DMS79 treated with DMSO at 0.1 percent for 48 hours (cell line): ENCODE measurements around the gene NFKB1.
A peak's percentile ranks its signal among the peaks of the same experiment; 100 is the strongest.
"Not testable (repeated sequence)": the region's sequence is repeated elsewhere in the genome, so short reads cannot be mapped to it uniquely, and the experiment has no call there.

Experiments used
- DNase-seq: peaks from one replicate; lab custom pipeline; 2025; lab: John Stamatoyannopoulos, UW

Gene NFKB1, protein sequence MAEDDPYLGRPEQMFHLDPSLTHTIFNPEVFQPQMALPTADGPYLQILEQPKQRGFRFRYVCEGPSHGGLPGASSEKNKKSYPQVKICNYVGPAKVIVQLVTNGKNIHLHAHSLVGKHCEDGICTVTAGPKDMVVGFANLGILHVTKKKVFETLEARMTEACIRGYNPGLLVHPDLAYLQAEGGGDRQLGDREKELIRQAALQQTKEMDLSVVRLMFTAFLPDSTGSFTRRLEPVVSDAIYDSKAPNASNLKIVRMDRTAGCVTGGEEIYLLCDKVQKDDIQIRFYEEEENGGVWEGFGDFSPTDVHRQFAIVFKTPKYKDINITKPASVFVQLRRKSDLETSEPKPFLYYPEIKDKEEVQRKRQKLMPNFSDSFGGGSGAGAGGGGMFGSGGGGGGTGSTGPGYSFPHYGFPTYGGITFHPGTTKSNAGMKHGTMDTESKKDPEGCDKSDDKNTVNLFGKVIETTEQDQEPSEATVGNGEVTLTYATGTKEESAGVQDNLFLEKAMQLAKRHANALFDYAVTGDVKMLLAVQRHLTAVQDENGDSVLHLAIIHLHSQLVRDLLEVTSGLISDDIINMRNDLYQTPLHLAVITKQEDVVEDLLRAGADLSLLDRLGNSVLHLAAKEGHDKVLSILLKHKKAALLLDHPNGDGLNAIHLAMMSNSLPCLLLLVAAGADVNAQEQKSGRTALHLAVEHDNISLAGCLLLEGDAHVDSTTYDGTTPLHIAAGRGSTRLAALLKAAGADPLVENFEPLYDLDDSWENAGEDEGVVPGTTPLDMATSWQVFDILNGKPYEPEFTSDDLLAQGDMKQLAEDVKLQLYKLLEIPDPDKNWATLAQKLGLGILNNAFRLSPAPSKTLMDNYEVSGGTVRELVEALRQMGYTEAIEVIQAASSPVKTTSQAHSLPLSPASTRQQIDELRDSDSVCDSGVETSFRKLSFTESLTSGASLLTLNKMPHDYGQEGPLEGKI

DNA sequence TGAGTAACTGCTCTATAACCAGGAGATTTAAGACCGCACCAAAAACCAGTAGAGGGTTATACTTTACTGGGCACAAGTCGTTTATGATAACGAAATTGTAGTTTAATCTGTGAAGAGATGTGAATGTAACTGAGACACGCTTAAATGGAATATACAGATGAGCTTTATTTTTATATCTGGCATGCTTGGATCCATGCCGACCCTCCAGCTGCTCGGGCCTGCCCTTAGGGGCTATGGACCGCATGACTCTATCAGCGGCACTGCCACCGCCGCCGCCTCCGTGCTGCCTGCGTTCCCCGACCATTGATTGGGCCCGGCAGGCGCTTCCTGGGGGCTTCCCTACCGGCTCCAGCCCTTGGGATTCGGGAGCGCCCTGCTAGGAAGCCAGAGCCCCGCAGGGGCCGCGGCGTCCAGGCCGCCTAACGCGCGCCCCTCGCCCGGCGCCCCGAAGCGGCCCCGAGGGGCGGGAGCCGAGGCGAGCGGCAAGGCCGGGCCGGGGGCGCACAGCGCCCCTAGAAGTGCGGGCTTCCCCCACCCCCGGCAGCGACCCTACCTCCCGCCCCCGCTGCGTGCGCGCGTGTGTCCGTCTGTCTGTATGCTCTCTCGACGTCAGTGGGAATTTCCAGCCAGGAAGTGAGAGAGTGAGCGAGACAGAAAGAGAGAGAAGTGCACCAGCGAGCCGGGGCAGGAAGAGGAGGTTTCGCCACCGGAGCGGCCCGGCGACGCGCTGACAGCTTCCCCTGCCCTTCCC is at the start of gene NFKB1:
TSS of gene NFKB1 (plus strand) at position 664 of the 751 bp plus-strand sequence. CDS start 24,160 bp downstream, outside the sequence.
- no peak for DNase-seq

DNA sequence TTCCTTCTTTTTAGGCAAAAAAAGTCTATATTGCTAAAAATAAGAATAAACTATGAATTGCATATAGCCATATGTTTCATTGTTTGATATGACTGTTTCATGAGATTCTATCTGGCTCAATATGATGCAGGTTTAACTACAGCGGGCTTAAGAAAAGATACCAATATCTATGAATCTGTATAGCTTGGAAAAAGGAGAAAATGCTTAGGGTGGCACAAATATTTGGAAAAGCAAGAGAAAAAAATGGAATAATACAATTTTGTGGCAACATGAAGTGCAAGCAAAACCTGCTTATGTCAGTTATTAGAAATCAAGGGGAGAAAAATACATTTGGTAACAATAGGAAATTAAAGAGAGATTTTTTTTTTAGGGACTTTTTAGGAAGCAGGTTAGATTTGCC is 48.3 kb upstream of the NFKB1 start:
- no peak for DNase-seq

DNA sequence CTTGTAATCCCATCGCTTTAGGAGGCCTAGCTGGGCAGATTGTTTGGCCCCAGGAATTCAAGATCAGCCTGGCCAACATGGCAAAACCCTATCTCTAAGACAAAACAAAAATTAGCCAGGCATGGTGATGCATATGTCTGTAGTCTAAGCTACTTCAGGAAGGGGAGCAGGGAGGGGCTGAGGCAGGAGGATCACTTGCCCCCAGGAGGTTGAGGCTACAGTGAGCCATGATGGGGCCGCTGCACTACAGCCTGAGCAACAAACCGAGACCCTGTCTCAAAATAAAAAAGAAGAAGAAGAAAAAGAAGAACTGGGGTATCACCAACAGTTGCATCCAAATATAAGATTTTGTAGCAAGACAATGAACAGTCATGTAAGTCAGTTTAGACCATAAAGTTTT is 47.3 kb upstream of the NFKB1 start:
- DNase-seq, result no peak

DNA sequence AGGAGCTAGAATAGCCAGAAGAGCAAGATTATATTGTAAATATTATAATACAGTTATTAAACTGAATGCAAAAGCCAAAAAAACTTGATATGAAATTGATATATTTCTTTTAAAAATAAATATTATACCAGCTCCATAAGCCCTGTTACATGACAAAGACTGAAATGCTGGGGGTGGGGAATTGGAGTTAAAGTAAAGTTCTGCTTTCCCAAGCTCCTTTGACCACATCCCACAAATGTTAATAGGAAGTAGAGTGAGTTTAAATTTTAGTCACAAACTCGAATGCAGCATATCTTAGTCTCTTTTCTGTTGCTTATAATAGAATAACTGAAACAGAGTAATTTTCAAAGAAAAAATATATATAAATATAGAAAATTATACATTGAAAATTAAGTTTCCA is 46.9 kb upstream of the NFKB1 start:
- DNase-seq, result no peak

DNA sequence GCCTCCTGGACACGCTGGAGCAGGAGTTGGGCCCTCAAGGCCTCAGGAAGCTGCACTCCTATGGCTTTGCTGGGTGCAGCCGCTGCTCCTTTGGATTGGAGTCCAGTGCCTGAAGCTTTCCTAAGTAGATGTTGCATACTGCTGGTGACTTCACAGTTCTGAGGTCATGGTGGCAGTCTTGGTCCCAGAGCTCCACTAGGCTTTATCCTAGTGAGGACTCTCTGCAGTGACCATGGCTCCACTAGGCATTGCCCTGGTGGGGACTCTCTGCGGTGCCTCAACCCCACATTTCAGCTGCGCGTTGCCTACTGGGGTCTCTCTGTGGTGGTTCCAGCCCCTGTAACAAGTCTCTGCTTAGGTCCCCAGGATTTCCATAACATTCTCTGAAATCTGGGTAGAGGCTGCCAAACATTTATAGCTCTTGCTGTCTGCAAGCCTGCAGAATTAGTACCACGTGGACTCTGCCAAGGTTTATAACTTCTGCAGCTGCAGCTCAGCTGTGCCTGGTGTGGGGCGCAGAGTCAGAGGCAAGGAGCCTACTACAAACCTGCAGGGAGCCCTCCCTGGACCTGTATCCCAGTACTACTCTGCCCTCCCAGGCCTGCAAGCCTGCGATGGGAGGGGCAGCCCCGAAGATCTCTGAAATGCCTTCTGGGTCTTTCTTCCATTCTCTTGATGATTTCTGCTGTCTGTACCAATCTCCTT is 46.0 kb upstream of the NFKB1 start:
- DNase-seq, result no peak

DNA sequence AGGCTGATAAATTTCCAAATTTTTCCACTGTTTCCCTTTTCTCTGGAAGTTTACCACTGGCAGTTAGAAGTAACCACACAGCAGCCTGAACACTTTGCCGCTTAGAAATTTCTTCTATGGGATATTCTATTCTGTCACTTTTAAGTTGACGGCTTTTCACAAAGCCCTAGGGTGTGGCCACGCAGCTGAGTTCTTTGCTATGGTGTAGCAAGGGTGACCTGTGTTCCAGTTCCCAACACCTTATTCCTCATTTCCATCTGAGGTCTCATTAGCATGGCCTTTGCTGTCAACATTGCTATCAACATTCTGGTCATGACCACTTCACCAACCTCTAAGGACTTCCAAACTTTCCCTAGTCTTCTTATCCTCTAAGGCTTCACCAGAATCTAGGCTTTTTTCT is 45.4 kb upstream of the NFKB1 start:
- DNase-seq, result no peak

DNA sequence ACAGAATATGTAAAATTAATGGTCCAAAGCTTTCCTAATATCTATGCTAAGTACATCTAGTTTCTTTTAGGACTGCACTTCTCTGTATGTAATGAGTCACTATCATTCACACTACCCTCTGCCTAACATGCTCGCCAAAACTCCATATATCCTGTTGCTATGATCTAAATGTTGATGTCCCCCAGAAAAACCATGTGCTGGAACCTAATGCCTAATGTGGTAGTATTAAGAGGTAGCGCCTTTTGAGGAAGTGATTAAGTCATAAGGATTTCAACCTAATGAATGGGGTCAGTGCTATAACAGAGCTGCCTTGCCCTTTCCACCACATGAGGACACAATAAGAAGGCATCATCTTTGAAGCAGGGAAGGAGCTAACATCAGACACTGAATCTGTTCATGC is 34.9 kb upstream of the NFKB1 start:
- DNase-seq, result no peak

DNA sequence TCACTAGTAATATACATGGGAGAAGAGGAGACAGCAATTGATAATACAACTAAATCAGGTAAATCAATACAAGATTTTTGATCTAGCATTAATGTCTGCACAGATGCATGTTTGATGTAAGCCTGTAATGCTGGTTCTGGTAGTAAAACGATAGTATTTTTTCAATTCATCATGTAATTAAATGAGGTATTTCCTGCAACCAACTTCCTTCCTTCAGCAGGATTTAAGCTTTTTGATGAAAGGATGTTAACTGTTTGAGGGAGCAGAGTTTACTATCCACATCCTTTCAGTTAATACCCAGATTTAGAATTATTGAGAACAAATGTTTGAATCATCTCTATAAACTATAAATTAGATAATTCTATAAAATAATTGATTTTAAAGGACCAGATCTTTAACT is 31.4 kb upstream of the NFKB1 start:
- no peak for DNase-seq

DNA sequence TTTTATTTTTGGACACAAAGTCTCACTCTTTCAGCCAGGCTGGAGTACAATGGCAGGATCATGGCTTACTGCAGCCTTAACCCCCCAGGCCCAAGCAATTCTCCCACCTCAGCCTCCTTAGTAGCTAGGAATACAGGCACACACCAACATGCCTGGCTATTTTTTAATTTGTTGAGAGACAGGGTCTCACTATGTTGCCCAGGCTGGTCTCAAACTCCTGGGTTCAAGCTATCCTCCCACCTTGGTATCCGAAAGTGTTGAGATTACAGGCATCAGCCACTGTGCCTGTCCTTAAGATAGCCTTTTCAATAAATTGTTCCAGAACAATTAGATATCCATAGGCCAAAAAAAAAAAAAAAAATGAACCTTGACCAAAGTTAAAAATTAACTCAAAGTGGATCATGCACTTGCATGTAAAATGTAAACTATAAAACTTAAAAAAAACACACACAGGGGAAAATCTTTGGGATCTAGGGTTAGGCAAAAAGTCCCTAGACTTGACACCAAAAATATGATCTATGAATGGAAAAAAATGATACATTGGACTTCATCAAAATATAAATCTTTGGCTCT is 28.6 kb upstream of the NFKB1 start:
- no peak for DNase-seq

DNA sequence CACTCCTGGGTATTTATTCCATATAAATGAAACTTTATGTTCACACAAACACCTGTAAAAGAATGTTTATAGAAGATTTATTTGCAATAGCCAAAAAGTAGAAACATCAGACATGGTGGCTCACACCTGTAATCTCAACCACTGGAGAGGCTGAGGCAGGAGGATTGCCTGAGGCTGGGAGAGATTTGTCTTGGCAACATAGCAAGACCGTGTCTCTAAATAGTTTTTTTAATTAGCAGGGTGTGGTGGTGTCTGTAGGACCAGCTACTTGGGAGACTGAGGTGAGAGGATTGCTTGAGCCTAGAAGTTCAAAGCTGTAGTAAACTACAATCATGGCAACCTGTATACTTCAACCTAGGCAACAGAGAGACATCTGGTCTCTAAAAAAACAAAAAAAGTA is 27.7 kb upstream of the NFKB1 start:
- no peak for DNase-seq

DNA sequence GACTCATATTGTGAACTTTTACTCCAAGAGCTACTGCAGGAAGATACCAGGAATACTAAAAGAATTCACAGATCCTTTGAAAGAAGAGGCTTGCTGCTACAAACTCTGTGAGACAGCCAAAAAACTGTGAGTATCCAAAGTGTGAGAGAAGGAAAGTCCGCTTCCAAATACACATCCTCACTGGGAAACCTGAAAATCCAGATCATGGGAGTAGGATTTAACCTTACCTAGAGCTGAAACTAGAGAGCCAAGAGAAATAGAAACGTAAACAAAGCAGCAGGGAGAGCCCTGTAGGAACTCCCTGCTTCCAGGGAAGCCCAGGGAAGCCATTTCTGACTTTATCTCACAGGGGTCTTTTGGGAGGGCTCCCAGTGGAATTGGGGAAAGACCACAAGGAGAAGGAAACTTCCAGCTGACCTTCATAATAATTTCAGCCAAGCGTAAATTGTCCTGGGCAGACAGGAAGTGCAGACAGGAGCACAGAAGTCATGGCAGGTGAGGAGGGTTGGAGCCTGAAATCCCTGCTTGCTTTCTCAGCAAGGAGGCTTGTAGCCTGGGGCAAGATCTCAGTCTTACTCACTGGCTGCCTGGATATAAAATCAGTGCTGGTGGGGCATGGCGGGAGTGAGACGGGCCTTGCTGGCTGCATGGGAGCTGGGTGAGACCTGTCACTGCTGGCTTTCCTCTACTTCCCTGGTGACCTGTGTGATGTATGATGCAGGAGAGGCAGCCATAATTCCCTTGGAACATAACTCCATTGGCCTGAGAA is 26.2 kb upstream of the NFKB1 start:
- DNase-seq, result no peak

DNA sequence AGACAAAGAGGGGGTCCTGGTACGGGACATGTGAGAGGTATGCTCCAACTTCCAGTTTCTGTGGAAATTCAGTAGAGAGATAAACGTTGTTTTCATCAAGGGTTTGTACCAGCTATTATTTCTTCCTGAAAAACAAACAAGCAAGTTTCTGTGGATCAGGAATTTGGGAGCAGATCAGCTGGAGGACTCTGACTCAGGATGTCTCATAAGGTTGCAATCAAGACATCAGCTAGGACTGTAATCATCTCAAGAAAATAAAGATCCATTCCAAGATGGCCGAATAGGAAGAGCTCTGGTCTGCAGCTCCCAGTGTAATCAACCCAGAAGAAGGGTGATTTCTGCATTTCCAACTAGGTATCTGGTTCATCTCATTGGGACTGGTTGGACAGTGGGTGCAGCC is 23.5 kb upstream of the NFKB1 start:
- DNase-seq, result no peak

DNA sequence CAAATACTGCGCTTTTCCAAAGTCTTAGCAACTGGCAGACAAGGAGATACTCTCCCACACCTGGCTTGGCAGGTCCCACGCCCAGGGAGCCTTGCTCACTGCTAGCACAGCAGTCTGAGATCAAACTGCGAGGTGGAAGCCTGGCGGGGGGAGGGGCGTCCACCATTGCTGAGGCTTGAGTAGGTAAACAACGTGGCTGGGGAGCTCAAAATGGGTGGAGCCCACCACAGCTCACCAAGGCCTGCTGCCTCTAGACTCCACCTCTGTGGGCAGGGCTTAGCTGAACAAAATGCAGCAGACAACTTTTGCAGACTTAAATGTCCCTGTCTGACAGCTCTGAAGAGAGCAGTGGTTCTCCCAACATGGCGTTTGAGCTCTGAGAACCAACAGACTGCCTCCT is 23.0 kb upstream of the NFKB1 start:
- DNase-seq, result no peak

DNA sequence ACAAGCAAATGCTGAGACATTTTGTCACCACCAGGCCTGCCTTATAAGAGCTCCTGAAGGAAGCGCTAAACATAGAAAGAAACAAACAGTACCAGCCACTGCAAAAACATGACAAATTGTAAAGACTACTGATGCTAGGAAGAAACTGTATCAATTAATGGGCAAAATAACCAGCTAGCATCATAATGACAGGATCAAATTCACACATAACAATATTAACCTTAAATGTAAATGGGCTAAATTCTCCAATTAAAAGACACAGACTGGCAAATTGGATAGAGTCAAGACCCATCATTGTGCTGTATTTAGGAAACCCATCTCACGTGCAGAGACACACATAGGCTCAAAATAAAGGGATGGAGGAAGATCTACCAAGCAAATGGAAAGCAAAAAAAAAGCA is 21.3 kb upstream of the NFKB1 start:
- DNase-seq, result not testable (repeated sequence)

DNA sequence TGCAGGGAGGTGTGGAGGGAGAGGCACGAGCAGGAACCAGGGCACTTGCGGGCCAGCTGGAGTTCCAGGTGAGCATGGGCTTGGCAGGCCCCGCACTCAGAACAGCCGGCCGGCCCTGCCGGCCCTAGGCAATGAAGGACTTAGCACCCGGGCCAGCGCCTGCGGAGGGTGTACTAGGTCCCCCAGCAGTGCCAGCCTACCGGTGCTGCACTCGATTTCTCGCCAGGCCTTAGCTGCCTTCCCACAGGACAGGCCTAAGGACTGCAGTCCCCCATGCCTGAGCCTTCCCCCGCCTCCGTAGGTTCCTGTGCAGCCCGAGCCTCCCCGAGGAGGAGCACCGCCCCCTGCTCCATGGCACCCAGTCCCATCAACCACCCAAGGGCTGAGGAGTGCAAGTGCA is 18.0 kb upstream of the NFKB1 start:
- no peak for DNase-seq

DNA sequence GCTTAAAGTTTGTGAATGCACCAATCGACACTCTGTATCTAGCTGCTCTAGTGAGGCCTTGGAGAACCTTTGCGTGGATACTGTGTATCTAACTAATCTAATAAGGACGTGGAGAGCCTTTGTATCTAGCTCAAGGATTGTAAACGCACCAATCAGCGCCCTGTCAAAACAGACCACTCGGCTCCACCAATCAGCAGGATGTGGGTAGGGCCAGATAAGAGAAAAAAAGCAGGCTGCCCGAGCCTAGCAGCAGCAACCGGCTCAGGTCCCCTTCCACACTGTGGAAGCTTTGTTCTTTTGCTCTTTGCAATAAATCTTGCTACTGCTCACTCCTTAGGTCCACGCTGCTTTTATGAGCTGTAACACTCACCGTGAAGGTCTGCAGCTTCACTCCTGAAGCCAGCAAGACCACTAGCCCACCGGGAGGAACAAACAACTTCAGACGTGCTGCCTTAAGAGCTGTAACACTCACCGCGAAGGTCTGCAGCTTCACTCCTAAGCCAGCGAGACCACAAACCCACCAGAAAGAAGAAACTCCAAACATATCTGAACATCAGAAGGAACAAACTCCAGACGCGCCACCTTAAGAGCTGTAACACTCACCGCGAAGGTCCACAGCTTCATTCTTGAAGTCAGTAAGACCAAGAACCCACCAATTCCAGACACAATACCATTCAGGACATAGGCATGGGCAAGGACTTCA is 17.0 kb upstream of the NFKB1 start:
- DNase-seq, result not testable (repeated sequence)

DNA sequence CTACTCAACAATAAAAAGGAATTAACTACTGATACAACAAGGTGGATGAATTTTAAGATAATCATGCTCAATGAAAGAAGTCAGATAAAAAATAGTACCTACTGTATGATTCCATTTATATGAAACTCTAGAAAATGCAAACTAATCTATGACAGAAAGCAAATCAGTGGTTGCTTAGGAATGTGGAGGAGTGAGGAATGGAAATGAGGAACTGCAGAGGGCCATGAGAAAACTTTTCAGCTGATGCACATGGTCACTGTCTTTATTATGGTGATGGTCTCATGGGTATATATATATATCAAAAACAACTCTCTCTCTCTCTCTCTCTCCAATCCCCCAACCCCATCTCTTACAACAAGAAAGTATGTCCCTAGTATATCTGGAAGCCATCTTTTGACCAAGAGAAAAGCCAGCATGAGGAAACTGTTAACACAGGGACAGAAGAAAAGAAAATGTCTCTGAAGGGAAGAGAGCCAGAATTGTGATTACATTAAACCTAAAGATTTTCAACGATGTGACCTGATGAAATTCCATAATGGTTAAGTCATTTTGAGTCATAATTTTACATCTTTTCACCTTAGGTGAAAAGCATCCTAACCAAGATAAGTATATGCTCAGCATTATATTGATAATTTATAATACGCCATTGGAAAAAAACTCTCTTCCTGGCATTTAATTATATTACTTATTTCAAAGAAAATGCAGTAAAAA is 8.5 kb upstream of the NFKB1 start:
- no peak for DNase-seq

DNA sequence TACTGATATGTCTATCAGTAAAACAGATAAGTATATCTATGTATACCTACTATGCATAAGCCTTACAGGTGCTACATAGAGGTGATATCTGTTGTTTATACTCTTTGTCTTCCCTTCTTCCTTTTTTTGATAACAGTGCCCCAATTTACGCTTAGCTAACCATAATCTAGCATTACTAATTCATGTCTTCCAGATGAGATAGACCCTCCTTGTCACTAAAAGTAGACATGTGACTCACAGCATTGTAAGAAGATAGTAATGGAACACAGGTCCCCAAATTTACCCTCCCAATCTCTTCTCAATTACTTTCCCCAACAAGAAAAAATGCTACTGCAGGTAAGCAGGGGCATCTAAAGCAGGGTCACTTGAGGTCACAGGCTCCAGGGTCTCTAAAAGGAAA is 7.9 kb upstream of the NFKB1 start:
- DNase-seq, result no peak

DNA sequence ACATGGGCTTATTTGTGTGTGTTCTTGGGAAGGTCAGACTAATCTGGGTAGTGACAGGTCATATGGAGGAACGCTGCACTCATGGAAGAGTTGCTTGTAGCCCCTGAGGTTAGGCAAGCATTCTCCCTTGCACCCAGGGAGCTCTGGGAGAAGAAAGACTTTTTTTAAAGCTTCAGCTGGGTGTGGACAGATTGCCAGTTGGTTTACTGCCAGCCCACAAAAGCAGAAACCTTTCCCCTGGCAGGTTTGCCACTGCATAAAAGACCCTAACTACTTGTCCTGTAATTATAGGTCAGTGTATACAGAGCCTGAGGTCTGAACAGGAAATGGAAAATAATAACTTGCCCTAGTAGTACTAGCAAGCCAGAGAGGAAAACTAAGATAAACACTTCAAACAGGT is 7.4 kb upstream of the NFKB1 start:
- DNase-seq, result peak; percentile 26
